PC-9 (cell line): ENCODE data around the gene SLAMF1. TPM values are rescaled to one million over a fixed set of nuclear protein-coding genes. Genes with fewer than 3 reads are reported as not detected.

Source experiments
- BruUV-seq: library from RNA; stranded (reverse); fragments of 400-500 nt; replicated peaks from 2 replicates; lab custom pipeline; 2021; lab: Mats Ljungman, UMichigan
- CTCF ChIA-PET: fragments of 300-600 bp; sonication (Branson Sonifier 250); formaldehyde crosslinking; loops from one replicate; lab custom pipeline; 2022; ENCODE audit warnings: antibody characterized with exemption; lab: Charles Lee
- POLR2A ChIA-PET: fragments of 300-600 bp; sonication (Branson Sonifier 250); formaldehyde crosslinking; loops from one replicate; lab custom pipeline; 2022; ENCODE audit warnings: antibody characterized with exemption; ENCODE audit not compliant: unreplicated experiment; lab: Charles Lee
- DNase-seq, 2 experiments: peaks; one replicate each; pipeline versions ENCODE4 v3.0.0 to v3.0.0-alpha.2; 2015 to 2022; ENCODE audit warnings: mixed read lengths in 1 of 2
- H2AFZ ChIP-seq: fragments of 200-600 bp; sonication (generic); 2 replicates; pipeline ENCODE4 v1.8.1; 2017; ENCODE audit warnings: antibody characterized with exemption
- H3F3A ChIP-seq: fragments of 200-600 bp; sonication (generic); 2 replicates; pipeline ENCODE4 v1.8.1; 2017; ENCODE audit warnings: antibody characterized with exemption, mild to moderate bottlenecking, low read depth; ENCODE audit not compliant: insufficient read depth
- H3K27ac ChIP-seq: fragments of 200-600 bp; sonication (generic); 2 replicates; pipeline ENCODE4 v1.6.1; 2016; ENCODE audit warnings: mixed run types
- H3K27me3 ChIP-seq: fragments of 200-600 bp; sonication (generic); 2 replicates; pipeline ENCODE4 v1.6.1; 2016; ENCODE audit warnings: low read depth, mixed run types; ENCODE audit not compliant: insufficient read depth
- H3K36me3 ChIP-seq: fragments of 200-600 bp; sonication (generic); 2 replicates; pipeline ENCODE4 v1.6.1; 2016; ENCODE audit warnings: low read depth, mixed run types
- H3K4me1 ChIP-seq: fragments of 200-600 bp; sonication (generic); replicated peaks from 2 replicates; pipeline ENCODE4 v1.6.1; 2016; ENCODE audit warnings: mixed run types; ENCODE audit not compliant: insufficient read depth
- H3K4me2 ChIP-seq: fragments of 200-600 bp; sonication (generic); 2 replicates; pipeline ENCODE4 v1.6.1; 2017; ENCODE audit warnings: mixed run types
- H3K4me3 ChIP-seq: fragments of 200-600 bp; sonication (generic); 2 replicates; pipeline ENCODE4 v1.6.1; 2016; ENCODE audit warnings: mixed run types
- H3K79me2 ChIP-seq: fragments of 200-600 bp; sonication (generic); 2 replicates; pipeline ENCODE4 v1.6.1; 2017; ENCODE audit warnings: low read depth, mixed run types
- H3K9me2 ChIP-seq: fragments of 200-600 bp; sonication (generic); 2 replicates; pipeline ENCODE4 v1.8.1; 2017; ENCODE audit warnings: mild to moderate bottlenecking; ENCODE audit not compliant: insufficient read depth
- H3K9me3 ChIP-seq: fragments of 200-600 bp; sonication (generic); 2 replicates; pipeline ENCODE4 v1.8.1; 2016; ENCODE audit warnings: low read depth; ENCODE audit not compliant: insufficient read depth
- H4K20me1 ChIP-seq: fragments of 200-600 bp; sonication (generic); 2 replicates; pipeline ENCODE4 v1.8.1; 2017; ENCODE audit not compliant: insufficient read depth
- CTCF ChIP-seq: fragments of 200-600 bp; sonication (generic); conservative IDR thresholded peaks from 2 replicates; pipeline ENCODE4 v1.6.1; 2017; ENCODE audit warnings: mixed run types, antibody characterized with exemption, mild to moderate bottlenecking, moderate library complexity
- EZH2 ChIP-seq: fragments of 200-600 bp; sonication (generic); IDR thresholded peaks from 2 replicates; pipeline ENCODE4 v1.8.0; 2017; ENCODE audit warnings: antibody characterized with exemption, low read depth
- intact Hi-C: fragments of 100-400 bp; cut with micrococcal nuclease; formaldehyde crosslinking; loops from one replicate; pipeline ENCODE4 v1.10.0; 2022; ENCODE audit not compliant: unreplicated experiment
- total RNA-seq: library from RNA; stranded (reverse); gene quantifications from 2 replicates; pipeline ENCODE4 v1.2.3, GENCODE V29; 2021

Gene SLAMF1
- total RNA-seq, 1 experiment from 2014 or later, result not detected

- intact Hi-C loops, result no loop called here
- Histone ChIP-seq H3K36me3 (no peaks in the 10 kb centered on the region), H3K79me2 (no peaks in the 10 kb centered on the region), H3K4me3 (no peak overlapping the region), H2AFZ (no peak overlapping the region), H4K20me1 (no peaks in the 10 kb centered on the region), H3K27me3 (peaks cover 71% of the 10 kb centered on the region), H3F3A (no peaks in the 10 kb centered on the region), H3K9me2 (no peaks in the 10 kb centered on the region), H3K4me2 (no peak overlapping the region), H3K27ac (no peak overlapping the region), H3K4me1 (no peaks in the 10 kb centered on the region), H3K9me3 (no peaks in the 10 kb centered on the region)
- TF ChIP-seq EZH2, result no peak
- TF ChIP-seq CTCF, result no peak
- no peak for DNase-seq
- ChIA-PET CTCF (no interaction called here), POLR2A (no interaction called here)
- no TSS peak for BruUV-seq
Observed at GRCh38 chr1:160641323-160642280, 5.2 kb downstream of the SLAMF1 start.

GRCh38 chr1:160640359-160641123, 6.3 kb downstream of the SLAMF1 start:
- H3K9me3 ChIP-seq, result no peaks in the 10 kb centered on the region

More at GRCh38 chr1:160640359-160641123, 6.3 kb downstream of the SLAMF1 start:
- H3F3A ChIP-seq, result no peaks in the 10 kb centered on the region
- H4K20me1 ChIP-seq, result no peaks in the 10 kb centered on the region
- no peak overlapping the region for H3K4me3 ChIP-seq
- CTCF ChIA-PET, result interaction anchor here (0.6 kb wide), 1 partner anchor 447 kb away, joined by 3 read pairs; no protein-coding TSS in a partner anchor
- no peaks in the 10 kb centered on the region for H3K36me3 ChIP-seq
- no peaks in the 10 kb centered on the region for H3K79me2 ChIP-seq
- no peak for DNase-seq
- no peak overlapping the region for H3K4me2 ChIP-seq
- intact Hi-C loops, result no loop called here
- POLR2A ChIA-PET, result no interaction called here
- H2AFZ ChIP-seq, result no peak overlapping the region
- no peaks in the 10 kb centered on the region for H3K9me2 ChIP-seq
- H3K27ac ChIP-seq, result no peak overlapping the region
- TF ChIP-seq CTCF (no peak), EZH2 (no peak)
- BruUV-seq, result no TSS peak
- no peaks in the 10 kb centered on the region for H3K4me1 ChIP-seq
- peaks cover 69% of the 10 kb centered on the region for H3K27me3 ChIP-seq
